Stimulated activated CD8-positive, alpha-beta memory T cell treated with anti-CD3 and anti-CD28 coated beads, Interleukin-12 subunit alpha, Interleukin-12 subunit beta, amount 100 ng/mL, for 1 hour (primary cell): ENCODE data around the gene ANO7.

ENCODE experiments used
- DNase-seq: peaks from one replicate; pipeline ENCODE4 v3.0.0-alpha.2; 2020; ENCODE audit warnings: low read depth

The ANO7 gene

GRCh38 chr2:241208058-241208457 lies 19.6 kb downstream of the ANO7 start:
- no peak for DNase-seq

DNA sequence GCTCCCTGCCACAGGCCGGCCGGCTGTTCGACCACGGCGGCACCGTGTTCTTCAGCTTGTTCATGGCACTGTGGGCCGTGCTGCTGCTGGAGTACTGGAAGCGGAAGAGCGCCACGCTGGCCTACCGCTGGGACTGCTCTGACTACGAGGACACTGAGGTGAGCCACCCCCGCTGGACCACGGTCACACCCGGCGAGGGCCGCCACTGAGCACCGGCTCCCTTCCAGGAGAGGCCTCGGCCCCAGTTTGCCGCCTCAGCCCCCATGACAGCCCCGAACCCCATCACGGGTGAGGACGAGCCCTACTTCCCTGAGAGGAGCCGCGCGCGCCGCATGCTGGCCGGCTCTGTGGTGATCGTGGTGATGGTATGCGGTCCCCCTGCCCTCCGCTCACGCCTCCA lies 20.8 kb downstream of the ANO7 start:
- DNase-seq: no peak

DNA sequence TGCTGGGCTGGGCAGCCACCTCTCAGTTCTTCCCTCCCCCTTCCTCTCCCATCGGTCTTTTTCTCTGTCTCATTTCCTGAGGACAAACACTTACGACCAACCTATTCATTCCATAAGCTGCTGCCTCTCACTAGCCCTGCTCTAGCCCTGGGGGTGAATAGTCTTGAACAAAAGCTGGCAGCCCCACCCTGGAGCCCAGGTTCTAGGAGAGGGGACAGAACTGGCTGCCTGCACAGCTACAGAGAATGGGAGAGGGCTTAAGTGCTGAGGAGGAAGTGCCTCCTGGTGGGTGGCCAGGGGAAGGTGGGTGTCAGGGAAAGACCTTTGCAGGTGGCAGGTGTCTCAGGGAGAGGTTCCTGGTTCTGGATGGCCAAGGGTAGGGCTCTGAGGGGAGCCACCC lies 22.8 kb downstream of the ANO7 start:
- no peak for DNase-seq

DNA sequence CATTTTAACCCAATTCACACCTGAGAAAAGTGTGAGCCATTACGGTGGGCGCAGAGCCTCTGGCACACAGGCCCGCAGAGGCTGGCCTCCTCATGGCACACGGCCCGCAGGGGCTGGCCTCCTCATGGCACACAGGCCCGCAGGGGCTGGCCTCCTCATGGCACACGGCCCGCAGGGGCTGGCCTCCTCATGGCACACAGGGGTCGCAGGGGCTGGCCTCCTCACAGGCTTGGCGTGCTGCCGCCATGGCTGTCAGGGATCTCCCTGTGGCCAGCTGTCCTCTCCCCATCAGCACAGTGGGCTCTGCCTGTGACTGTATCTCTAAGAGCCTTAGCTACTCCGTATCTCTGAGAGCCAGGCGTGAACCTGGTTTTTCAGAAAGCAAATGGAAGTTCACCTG lies 24.6 kb downstream of the ANO7 start:
- DNase-seq: no peak

- DNase-seq: no peak
Observed at GRCh38 chr2:241213567-241213966, 25.1 kb downstream of the ANO7 start.

GRCh38 chr2:241214209-241214608 lies 25.7 kb downstream of the ANO7 start:
- DNase-seq: no peak

- DNase-seq: no peak
Observed at GRCh38 chr2:241214766-241215165, 26.3 kb downstream of the ANO7 start.

- DNase-seq: no peak
Observed at GRCh38 chr2:241215421-241215820, 26.9 kb downstream of the ANO7 start.

DNA sequence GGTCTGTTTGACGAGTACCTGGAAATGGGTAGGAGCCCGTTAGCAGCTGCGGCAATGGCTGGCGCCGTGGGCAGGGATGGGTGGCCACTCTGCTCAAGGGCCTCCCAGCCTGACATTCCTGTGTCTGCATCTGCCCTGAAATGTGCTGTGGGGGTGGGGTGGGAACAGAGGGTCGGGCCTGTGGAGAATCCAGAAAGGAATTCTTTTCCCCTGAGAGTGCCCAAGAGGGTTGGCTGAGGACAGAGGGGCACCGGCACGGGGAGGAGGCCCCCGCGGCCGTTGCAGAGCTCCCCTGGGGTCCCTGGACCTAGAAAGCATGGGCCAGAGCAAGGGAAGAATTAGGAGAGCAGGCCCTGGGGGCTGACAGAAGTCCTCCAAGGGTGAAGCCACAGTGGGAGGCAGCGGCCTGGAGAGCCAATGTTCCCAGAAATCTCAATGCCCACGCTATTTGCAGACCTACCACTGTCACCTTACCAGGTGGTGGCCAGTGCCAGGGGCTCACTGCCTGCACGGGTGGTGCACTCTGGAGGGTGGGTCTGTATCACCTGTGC lies 27.8 kb downstream of the ANO7 start:
- DNase-seq: no peak

DNA sequence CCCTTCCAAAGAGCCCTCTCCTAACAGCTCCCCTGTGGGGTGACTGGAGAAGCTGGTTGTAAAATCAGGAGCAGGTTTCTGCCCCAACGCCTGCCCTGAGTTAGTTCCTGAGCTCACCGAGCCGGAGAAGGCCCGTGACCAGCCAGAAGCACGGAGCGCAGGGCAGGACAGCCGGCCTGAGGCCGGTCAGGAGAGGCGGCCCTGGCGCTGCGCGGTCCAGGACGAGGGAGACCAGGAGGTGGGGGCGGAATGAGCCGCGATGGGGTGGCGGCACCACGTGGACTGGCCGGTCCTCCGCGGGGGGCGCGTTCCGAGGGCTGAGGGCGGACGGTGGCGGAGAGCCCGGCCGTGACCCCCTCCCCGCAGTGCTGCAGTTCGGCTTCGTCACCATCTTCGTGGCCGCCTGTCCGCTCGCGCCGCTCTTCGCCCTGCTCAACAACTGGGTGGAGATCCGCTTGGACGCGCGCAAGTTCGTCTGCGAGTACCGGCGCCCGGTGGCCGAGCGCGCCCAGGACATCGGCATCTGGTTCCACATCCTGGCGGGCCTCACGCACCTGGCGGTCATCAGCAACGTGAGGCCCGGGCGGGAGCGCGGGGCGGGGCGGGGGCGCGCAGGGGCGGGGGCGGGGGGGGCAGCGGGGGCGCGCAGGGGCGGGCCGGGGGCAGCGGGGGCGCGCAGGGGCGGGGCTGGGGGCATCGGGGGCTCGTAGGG lies 29.0 kb downstream of the ANO7 start:
- peak; percentile 13 for DNase-seq

GRCh38 chr2:241218131-241219029 lies 29.9 kb downstream of the ANO7 start:
- no peak for DNase-seq

GRCh38 chr2:241219030-241219382 lies 30.5 kb downstream of the ANO7 start:
- DNase-seq: no peak

DNA sequence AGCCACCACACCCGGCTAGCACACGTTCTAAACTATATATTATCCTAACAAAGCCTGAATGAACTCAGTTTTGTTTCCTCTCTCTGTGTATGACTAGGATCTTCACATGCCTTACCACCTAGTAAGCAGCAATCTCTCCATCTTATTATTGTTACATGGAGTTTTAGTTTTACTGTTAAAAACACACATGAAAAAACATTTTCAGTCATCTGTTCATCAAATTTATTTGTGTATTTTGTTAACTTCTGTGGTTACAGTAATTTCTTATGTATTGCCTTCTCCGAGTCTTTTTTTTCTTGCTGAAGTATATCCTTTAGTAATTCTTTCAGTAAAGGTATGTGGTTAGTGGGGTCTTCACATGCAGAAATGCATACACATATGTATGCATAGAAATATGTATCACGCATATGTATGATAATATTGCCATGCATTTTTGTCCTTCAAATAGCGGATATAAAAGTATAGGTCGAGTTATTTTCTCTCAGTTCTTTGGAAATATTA lies 31.4 kb downstream of the ANO7 start:
- no peak for DNase-seq

DNA sequence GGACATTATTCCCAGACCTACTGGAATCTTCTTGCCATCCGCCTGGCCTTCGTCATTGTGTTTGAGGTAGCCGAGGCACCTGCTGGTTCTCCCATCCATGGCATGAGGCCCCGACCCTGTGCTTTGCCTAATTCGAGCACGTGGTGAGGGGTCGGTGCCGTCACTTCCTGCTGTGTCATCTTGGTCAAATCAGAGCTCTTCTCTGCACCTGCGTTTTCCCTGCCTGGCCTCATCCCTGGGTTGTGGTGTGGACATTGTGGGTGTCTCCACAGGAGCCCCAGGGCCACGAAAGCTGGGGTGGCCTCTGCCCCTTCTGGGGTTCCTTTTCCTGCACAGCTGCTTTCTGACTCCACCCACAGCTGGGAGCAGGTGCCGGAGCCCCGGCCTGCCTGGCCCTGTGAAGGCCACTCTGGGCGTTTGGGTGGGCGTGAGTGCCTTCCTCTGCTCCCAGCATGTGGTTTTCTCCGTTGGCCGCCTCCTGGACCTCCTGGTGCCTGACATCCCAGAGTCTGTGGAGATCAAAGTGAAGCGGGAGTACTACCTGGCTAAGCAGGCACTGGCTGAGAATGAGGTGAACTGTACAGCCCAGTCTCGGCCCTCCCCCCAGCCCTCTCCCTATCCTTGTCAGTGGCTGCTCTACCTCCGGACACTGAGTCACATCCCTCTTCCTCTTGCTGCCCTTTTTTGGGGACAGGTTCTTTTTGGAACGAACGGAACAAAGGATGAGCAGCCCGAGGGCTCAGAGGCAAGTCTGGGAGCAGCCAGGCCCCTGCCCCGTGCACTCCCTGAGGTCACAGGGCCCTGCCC lies 34.9 kb downstream of the ANO7 start:
- DNase-seq: no peak

GRCh38 chr2:241224018-241224850 lies 35.8 kb downstream of the ANO7 start:
- no peak for DNase-seq

DNA sequence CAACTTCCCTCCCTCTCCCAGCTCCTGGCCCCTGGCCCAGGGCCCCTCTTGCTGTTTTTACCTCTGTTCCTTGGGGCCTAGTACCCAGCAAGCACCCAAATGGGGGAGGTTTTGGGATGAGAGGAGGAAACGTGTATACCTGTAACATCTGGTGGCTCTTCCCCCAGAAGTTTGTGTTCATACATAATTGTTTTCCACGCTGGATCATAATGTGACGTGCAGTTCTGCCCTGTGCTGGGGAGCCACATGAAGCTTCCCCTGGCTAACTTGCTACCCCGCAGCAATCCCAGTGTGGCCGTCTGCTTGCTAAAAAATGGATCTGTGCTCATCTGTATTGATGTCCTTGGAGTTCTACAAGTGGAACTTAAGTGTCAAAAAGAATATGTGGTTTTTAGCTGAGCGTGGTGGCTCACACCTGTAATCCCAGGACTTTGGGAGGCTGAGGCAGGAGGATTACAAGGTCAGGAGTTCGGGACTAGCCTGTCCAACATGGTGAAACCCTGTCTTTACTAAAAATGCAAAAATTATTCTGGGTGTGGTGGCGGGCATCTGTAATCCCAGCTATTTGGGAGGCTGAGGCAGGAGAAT lies 36.5 kb downstream of the ANO7 start:
- no peak for DNase-seq

DNA sequence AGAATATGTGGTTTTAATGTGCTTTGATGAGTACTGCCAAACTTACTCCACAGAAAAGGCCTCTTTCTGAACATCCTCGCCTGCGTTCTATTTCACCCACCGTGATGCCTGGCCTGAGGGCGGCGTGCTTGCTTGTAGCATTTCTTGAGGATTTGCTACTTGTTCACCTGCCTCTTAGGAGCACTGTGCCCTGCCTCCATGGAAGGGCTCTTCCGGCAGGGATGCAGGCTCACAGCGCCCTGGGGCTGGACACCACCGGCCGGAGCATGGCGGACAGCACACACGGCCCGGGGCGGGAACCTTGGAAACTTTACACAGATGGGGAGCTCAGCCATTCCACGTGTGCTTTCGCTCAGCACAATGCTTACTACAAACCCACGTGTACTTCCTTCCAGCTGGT lies 37.1 kb downstream of the ANO7 start:
- DNase-seq: no peak

DNA sequence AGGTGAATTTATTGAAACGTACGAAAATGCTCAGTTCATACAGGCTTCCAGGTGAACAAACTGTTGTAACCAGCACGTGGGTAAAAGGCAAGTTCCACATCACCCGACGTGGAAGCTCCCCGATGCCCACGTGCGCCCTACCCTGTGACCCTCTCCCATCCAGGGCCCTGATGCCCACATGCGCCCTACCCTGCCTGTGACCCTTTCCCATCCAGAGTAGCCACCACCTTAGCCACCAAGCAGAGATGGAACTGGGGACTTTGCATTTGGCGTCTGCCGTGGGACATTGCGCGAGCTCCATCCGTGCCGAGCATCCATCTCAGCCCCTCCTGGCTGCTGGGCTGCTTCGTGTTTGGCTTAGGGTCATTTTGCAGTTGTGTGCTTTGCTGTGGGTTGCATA lies 37.5 kb downstream of the ANO7 start:
- DNase-seq: no peak

GRCh38 chr2:241226723-241227572 lies 38.5 kb downstream of the ANO7 start:
- no peak for DNase-seq

DNA sequence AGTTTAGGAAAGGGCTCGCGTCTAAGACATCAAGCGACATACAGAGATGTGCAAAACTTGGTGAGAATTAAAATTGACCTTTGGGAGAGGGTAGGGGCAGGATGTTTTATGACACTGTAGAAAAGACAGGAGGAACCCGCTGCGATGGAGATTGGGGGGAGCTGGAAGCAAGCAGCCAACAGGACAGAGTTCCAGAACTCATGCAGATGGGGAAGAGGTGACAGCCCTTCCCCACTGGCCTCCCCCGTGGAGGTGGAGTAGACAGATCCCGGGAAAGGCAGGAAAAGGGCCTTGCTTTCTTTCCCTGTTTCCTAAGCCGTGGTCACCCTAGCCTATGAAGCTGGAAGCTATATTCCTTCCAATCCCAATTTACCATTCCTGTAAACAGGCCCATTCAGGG lies 39.1 kb downstream of the ANO7 start:
- no peak for DNase-seq
